ENCODE results near the gene CADM1. TPM values are rescaled to one million over a fixed set of nuclear protein-coding genes. Genes with fewer than 3 reads are reported as not detected.

Gene CADM1
- total and polyA plus RNA-seq, 9 of the 15 experiments (the other 6 are each of a cell fraction or from before 2014, with no cell fraction given): 0.42 TPM; not detected in 8

GRCh38 chr11:115155320-115155719 lies 348.9 kb downstream of the CADM1 start:
- in situ Hi-C loops (cut with MboI): no loop called here
- ChIA-PET CTCF (ENCODE audit: low intra/inter-chr PET ratio) (no interaction called here), POLR2A (no interaction called here)
- Histone ChIP-seq H3K79me2 (ENCODE audit: control insufficient read depth, insufficient read depth, low read length) (no peaks in the 10 kb centered on the region), H2AFZ (ENCODE audit: low read depth, low read length) (no peak overlapping the region), H3K4me2 (ENCODE audit: insufficient read depth, low read length) (no peak overlapping the region), H3K4me1 (replicated peaks in 1 of 2; ENCODE audit: control insufficient read depth in 2 of 2, insufficient read depth in 2 of 2, low read length in 2 of 2) (no peaks in the 10 kb centered on the region), H3K9ac (ENCODE audit: insufficient read depth in 1 of 2, low read depth in 2 of 2, low read length in 2 of 2) (no peak overlapping the region), H3K27ac (ENCODE audit: extremely low read depth, low read depth, low read length) (no peak overlapping the region), H3K36me3 (ENCODE audit: control insufficient read depth, insufficient read depth, low read length) (no peaks in the 10 kb centered on the region), H4K20me1 (replicated peaks; ENCODE audit: control insufficient read depth, insufficient read depth, low read length) (no peaks in the 10 kb centered on the region), H3K4me3 (no peak overlapping the region), H3K9me3 (replicated peaks; ENCODE audit: control insufficient read depth, insufficient read depth, low read depth, low read length) (no peaks in the 10 kb centered on the region), H3K9me1 (ENCODE audit: control insufficient read depth, insufficient read depth, low read length) (no peaks in the 10 kb centered on the region), H3K27me3 (ENCODE audit: control insufficient read depth in 2 of 2, insufficient read depth in 2 of 2, low read length in 2 of 2) (0 out of 5 replicates have a peak, but pooled peaks cover 0 to 3% of the 10 kb centered on the region in 2 experiments)
- TF ChIP-seq POLR3A (IDR thresholded peaks at IDR 0.05; ENCODE audit: borderline replicate concordance, extremely low read depth, insufficient read depth, insufficient read length) (no peak), FOXJ2 (tag; IDR thresholded peaks at IDR 0.05) (no peak), PHF8 (IDR thresholded peaks at IDR 0.05; ENCODE audit: borderline replicate concordance, low read length) (no peak), NCOR1 (IDR thresholded peaks at IDR 0.05) (no peak), ATF2 (CRISPR knock-in tag; IDR thresholded peaks at IDR 0.05) (no peak), POLR2AphosphoS5 (IDR thresholded peaks at IDR 0.05; ENCODE audit: control insufficient read depth, insufficient read depth, low read depth, low read length) (no peak)
- WGBS (ENCODE audit: insufficient coverage, low coverage, missing lambda C conversion rate): 8% methylated on average over 8 of the region's 8 CpGs
- intact Hi-C loops (cut with micrococcal nuclease): no loop called here
- BruUV-seq (replicated peaks): no TSS peak
- FAIRE-seq: no peak
- no peak for DNase-seq (ENCODE audit: extremely low read depth in 1 of 4, low spot score in 3 of 4)
- no peak for ATAC-seq

Data from K562 (cell line).